Activated T-cell treated with anti-CD3 and anti-CD28 coated beads for 1 hour (primary cell): Measurements from ENCODE around the gene CCNJL.

Source experiments
- DNase-seq: peaks from one replicate; pipeline ENCODE4 v3.0.0-alpha.2; 2020; ENCODE audit warnings: low read depth

The CCNJL gene

GRCh38 chr5:160333721-160334120, 21.4 kb upstream of the CCNJL start:
- no peak for DNase-seq

GRCh38 chr5:160330212-160330611, 17.8 kb upstream of the CCNJL start:
- DNase-seq: no peak

- DNase-seq: no peak
Observed at GRCh38 chr5:160327818-160328217, 15.5 kb upstream of the CCNJL start.

- no peak for DNase-seq
Observed at GRCh38 chr5:160326981-160327380, 14.6 kb upstream of the CCNJL start.

- no peak for DNase-seq
Observed at GRCh38 chr5:160325716-160326115, 13.4 kb upstream of the CCNJL start.

GRCh38 chr5:160324886-160325285, 12.5 kb upstream of the CCNJL start:
- no peak for DNase-seq

GRCh38 chr5:160318409-160318808, 6.0 kb upstream of the CCNJL start:
- DNase-seq: no peak

GRCh38 chr5:160317434-160317833, 5.1 kb upstream of the CCNJL start:
- DNase-seq: no peak

GRCh38 chr5:160315968-160316367, 3.6 kb upstream of the CCNJL start:
- DNase-seq: no peak

- DNase-seq: no peak
Observed at GRCh38 chr5:160312960-160313727, 780 bp upstream of the CCNJL start.

GRCh38 chr5:160311491-160312133, 752 bp downstream of the CCNJL start:
- no peak for DNase-seq

GRCh38 chr5:160310552-160311295, 1.6 kb downstream of the CCNJL start:
- no peak for DNase-seq

- no peak for DNase-seq
Observed at GRCh38 chr5:160310140-160310539, 2.2 kb downstream of the CCNJL start.

- DNase-seq: no peak
Observed at GRCh38 chr5:160306696-160307095, 5.7 kb downstream of the CCNJL start.

GRCh38 chr5:160305319-160305718, 7.0 kb downstream of the CCNJL start:
- DNase-seq: no peak

- no peak for DNase-seq
Observed at GRCh38 chr5:160303690-160304089, 8.7 kb downstream of the CCNJL start.

- DNase-seq: no peak
Observed at GRCh38 chr5:160298189-160298588, 14.2 kb downstream of the CCNJL start.

GRCh38 chr5:160297776-160298175, 14.6 kb downstream of the CCNJL start:
- no peak for DNase-seq

GRCh38 chr5:160297004-160297403, 15.4 kb downstream of the CCNJL start:
- no peak for DNase-seq

GRCh38 chr5:160296496-160296895, 15.9 kb downstream of the CCNJL start:
- no peak for DNase-seq

- DNase-seq: no peak
Observed at GRCh38 chr5:160293901-160294561, 18.3 kb downstream of the CCNJL start.

- no peak for DNase-seq
Observed at GRCh38 chr5:160293386-160293785, 19.0 kb downstream of the CCNJL start.

GRCh38 chr5:160291467-160291866, 20.9 kb downstream of the CCNJL start:
- no peak for DNase-seq
